ENCODE results near the gene SERPINB6.
"Not testable (repeated sequence)": the region's sequence is repeated elsewhere in the genome, so short reads cannot be mapped to it uniquely, and the experiment has no call there.

The SERPINB6 gene

DNA sequence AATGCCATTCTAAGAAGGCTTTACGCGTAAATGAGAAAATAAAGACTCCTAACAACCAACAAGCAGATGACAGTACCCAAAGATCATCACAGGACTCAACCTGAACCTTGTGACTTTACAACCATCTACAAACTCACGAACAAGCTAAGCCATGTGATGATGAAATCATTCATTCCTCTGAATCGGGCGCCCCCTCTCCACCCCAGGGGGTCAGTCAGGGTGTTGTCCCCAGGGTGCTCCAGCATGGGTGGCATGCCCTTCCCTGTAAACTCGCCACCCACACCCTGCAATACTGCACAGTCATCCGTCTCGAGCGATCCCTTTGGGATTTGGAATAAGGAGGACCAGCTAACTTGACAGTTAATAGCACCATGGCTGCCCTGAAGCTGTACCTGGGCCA, 12.6 kb downstream of the SERPINB6 start:
- no peak for DNase-seq (ENCODE audit: low read depth)

GRCh38 chr6:2958331-2958711, 13.0 kb downstream of the SERPINB6 start:
- no peak for DNase-seq (ENCODE audit: low read depth)

GRCh38 chr6:2957696-2958330, 13.6 kb downstream of the SERPINB6 start:
- no peak for DNase-seq (ENCODE audit: low read depth)

DNA sequence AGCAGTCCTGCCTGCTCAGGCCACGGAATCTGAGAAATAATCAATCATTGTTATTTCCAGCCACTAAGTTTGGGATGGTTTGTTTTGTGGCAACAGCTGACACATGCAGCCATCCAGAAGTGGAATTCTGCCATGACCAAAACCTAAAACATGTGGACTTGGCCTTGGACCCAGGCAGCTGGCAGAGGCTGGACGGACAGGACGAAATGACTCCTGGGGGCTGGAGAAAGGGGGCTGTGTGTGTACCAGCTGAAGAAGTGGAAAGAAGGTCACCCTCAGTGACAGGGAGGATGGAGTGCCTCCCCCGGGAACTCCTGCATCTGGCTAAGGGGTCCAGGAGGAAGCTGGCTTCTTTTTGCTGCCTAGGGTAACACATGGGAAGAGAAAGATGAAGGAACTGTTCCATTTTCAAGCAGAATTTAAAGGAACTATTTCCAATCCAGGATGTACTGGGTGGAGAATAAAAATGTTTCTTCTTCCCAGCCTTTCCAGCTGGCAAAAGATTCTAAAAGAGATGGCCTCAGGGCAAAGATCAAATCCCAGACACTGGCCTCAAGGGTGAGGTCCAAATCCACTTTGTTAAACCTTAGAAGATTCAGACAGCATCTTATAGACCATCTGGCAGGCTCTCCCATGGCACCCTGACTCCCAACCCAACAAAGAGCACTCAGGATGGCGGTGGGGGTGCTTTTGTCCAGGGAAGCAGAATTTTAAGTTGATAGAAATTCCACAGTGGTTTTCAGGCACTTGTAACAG, 14.3 kb downstream of the SERPINB6 start:
- DNase-seq (ENCODE audit: low read depth): no peak

- DNase-seq (ENCODE audit: low read depth): no peak
These were observed 18.3 kb downstream of the SERPINB6 start for GRCh38 chr6:2953098-2953497.

DNA sequence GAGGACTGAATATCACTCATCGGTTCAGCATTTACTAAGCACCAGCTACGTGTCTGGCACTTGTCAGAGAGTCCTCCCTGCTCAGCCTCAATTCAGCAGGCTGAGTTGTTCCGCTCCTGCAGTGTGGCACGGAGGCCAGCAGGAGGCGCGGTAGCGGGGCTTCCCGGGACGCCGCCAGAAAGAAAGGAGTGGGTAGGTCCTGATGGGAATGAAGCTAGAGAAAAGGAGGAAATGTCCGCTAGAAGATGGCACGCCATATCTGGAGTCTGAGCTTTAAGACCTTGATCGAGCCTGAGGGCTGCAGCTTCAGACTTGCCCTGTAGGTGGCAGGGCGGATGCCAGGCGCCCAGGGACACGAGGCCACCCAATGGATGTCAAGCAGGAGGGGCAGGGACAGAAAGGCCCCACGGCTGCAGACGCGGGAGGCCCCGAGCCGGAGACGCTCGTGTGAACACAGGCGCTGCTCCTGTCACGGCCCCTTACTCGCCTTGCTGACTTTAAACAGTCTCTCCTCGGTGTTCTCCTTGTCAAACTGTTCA, 18.7 kb downstream of the SERPINB6 start:
- peak; percentile 33 for DNase-seq (ENCODE audit: low read depth)

- no peak for DNase-seq (ENCODE audit: low read depth)
These were observed 19.6 kb downstream of the SERPINB6 start for GRCh38 chr6:2951728-2952127.

- DNase-seq (ENCODE audit: low read depth): no peak
These were observed 20.7 kb downstream of the SERPINB6 start for GRCh38 chr6:2950713-2951112.

DNA sequence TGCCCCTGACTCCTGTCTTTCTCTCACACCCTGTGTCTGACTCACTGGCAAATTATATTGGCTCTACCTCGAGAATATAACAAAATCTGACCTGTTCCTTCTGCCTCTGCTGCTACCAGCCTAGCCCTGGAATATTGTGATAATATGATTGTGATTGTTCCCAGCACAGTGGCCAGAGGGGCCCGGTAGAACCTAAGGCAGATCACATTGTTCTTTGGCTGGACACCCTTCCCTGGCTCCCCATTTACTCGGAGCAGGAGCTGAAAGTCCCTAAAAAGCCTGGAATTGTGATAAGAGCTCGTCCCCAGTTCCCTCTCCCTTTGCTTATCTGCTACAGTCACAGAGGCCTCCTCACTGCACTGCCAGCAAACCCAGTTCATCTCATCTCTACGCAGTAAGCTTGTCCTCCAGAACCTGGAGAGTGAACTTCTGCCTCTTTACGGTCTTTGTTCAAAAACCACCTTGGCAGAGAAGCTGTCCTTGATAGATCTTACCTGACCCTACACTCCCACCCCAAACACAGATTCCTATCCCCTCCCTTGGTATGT, 21.8 kb downstream of the SERPINB6 start:
- DNase-seq (ENCODE audit: low read depth): no peak

DNA sequence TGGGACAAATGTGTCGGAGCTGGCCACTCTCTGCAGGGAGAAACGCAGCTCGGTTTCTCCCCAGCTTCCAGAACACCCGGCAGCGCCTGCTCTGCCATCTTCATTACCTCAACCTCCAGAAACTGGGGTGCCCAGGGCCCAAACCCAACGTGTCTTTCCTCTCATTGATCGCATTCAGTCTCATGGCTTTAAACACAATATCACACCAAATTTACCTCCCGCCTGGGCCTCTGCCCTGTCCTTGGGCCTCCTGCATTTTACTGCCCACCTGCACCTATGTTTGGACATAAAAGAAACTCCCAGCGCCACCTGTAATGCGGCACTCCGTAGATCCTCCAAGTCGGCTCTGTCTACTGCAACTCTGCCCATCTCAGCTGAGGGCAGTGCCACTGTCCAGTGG, 22.2 kb downstream of the SERPINB6 start:
- no peak for DNase-seq (ENCODE audit: low read depth)

DNA sequence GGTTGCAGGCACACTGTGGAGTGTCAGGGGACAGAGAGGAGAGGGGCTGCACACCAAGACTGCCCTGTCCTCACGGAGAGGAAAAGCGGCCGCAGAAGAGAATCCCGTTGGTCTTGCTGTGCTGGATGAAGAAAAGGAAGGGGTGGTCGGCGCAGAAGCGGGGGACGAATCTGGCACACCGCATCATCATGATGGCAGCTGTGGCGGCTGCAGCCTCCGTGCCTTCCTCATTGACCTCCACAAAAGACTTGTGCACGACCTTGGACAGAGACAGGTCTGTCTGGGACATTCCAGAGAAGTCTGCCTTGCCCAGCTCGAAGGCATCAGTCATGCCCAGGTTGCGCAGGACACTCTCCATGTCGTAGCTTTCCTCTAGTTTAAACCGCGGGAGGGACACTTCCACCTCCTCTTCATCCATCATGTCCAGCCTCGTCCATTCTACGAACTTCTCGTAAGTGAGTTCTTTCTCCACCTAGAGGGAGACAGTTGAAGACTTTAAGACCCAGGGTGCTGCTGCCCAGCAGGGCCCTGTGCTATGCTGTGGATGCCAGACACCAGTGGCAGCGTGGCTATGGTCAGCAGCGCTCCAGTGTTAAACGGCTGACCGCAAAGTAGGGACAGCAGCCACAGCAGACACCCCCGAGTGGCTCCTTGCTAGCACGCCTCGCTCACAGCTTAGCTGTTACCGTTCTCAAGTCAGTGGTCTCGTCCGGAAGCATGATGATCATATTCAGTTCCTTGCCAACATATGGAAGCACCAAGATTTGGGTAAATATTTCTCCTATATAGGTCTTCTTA, 22.9 kb downstream of the SERPINB6 start:
- DNase-seq (ENCODE audit: low read depth): no peak

DNA sequence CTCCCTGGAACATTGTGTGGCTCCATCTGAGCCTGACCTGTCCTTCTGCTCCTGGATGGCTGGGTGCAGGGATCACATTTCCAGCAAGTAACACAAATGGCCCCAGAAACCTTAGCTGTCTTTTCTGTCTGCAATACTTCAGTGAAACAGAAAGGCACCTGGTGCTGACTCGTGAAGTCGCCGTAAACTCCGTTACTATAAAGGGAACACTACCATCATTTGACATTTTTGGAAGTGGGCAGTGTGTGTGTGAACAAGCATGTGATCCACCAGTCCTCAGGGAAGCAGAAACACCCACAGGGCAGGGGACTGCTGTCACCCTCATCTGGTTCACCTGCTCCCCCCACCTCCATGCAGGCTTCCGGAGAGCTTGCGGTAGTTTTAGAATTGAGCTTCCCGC, 23.9 kb downstream of the SERPINB6 start:
- DNase-seq (ENCODE audit: low read depth): no peak

- DNase-seq (ENCODE audit: low read depth): no peak
These were observed 26.3 kb downstream of the SERPINB6 start for GRCh38 chr6:2945153-2945452.

DNA sequence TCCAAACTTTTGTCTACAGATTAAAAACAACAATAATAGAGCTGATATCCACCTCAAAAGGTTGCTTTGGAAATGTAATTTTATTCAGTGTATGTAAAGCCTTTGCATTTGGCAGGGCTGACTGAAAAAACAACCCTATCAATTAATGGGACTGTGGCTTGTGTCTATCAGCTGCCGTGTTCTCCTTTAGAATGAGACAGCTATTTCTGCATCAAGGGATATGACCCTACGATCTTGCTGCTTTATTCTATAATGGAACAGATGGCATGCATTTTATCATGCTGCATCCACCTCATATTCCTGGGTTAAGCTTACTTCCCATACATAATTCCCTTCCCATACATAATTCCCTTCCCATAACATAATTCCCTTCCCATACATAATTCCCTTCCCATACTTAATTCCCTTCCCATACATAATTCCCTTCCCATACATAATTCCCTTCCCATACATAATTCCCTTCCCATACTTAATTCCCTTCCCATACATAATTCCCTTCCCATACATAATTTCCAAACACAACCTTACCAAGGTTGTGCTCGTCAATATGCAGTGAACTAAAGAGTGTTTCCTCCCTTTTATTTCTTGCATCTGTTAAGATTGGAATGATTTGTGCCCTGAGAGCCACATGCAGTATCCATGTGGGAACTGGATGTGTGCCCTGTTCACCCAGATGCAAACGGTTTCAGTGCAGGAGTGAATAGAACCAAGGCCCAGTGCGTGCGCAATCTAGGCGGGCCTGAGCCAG, 26.8 kb downstream of the SERPINB6 start:
- no peak for DNase-seq (ENCODE audit: low read depth)

GRCh38 chr6:2943564-2943955, 27.8 kb downstream of the SERPINB6 start:
- DNase-seq (ENCODE audit: low read depth): no peak

- no peak for DNase-seq (ENCODE audit: low read depth)
These were observed 28.3 kb downstream of the SERPINB6 start for GRCh38 chr6:2942914-2943563.

DNA sequence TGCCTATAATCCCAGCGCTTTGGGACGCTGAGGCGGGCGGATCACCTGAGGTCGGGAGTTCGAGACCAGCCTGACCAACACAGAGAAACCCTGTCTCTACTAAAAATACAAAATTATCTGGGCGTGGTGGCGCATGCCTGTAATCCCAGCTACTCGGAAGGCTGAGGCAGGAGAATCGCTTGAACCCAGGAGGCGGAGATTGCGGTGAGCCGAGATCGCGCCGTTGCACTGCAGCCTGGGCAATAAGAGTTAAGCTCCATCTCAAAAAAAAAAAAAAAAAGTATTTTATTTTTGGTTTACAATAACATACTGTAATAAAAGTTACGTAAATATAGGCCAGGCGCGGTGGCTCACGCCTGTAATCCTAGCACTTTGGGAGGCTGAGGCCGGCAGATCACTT, 29.3 kb downstream of the SERPINB6 start:
- not testable (repeated sequence) for DNase-seq (ENCODE audit: low read depth)

DNA sequence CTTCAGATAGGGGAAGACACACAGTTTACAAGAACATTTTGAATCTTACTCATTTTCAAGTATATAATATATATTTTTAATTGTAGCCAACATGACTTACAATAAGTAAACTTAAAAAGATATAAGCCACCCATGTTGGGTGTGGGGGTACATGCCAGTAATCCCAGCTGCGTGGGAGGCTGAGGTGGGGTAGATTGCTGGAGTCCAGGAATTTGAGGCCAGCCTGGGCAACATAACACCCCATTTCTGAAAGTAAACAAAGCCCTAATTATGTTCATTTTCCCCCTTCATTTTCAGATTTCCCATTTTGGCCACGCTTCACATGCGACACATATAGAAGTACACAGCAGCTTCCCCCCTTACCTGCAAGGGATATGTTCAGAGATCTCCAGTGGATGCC, 30.5 kb downstream of the SERPINB6 start:
- DNase-seq (ENCODE audit: low read depth): no peak

DNA sequence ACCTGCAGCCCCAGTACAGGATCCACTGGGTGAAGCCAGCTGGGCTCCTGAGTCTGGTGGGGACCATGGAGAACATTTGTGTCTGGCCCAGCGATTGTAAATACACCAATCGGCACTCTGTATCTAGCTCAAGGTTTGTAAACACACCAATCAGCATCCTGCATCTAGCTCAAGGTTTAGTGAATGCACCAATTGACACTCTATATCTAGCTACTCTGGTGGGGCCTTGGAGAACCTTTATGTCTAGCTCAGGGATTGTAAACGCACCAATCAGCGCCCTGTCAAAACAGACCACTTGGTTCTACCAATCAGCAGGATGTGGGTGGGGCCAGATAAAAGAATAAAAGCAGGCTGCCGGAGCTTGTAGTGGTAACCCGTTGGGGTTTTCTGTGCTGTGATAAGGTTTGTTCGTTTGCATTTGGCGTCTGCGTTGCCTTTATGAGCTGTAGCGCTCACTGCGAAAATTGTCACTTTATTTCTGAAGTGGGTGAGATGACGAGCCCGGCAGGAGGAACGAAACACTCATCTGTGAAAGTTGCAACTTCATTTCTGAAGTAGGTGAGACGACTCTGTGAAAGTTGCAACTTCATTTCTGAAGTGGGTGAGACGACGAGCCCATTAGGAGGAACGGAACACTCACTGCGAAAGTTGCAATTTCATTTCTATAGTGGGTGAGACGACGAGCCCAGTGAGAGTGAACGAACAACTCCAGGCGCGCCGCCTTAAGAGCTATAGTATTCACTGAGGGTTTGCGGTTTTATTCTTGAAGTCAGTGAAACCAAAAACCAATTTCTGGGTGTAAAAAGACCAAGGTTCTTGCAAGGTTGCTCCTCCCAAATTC, 31.1 kb downstream of the SERPINB6 start:
- DNase-seq (ENCODE audit: low read depth): peak; percentile 74

DNA sequence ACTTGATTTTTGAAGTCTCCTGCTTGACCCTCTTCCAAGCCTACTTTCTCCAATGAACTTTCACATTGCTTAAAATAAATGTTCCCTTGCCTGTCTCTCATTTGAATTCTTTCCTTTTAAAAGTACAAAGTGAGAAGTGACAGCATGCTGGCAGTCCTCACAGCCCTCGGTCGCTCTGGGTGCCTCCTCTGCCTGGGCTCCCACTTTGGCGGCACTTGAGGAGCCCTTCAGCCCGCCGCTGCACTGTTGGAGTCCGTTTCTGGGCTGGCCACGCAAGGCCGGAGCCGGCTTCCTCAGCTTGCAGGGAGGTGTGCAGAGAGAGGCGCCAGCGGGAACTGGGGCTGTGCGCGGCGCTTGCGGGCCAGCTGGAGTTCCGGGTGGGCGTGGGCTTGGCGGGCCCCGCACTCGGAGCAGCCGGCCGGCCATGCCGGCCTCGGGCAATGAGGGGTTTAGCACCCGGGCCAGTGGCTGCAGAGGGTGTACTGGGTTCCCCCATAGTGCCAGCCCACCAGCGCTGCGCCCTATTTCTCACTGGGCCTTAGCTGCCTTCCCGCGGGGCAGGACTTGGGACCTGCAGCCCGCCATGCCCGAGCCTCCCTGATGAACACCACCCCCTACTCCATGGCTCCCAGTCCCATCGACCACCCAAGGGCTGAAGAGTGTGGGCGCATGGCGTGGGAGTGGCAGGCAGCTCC, 31.9 kb downstream of the SERPINB6 start:
- DNase-seq (ENCODE audit: low read depth): no peak
